NCI-H1105 treated with DMSO at 0.1 percent for 48 hours (cell line): ENCODE results near the gene DNAJC5.
A peak's percentile ranks its signal among the peaks of the same experiment; 100 is the strongest.
"Not testable (repeated sequence)": the region's sequence is repeated elsewhere in the genome, so short reads cannot be mapped to it uniquely, and the experiment has no call there.

ENCODE experiments used
- DNase-seq: peaks from one replicate; lab custom pipeline; 2025; lab: John Stamatoyannopoulos, UW

The DNAJC5 gene

DNA sequence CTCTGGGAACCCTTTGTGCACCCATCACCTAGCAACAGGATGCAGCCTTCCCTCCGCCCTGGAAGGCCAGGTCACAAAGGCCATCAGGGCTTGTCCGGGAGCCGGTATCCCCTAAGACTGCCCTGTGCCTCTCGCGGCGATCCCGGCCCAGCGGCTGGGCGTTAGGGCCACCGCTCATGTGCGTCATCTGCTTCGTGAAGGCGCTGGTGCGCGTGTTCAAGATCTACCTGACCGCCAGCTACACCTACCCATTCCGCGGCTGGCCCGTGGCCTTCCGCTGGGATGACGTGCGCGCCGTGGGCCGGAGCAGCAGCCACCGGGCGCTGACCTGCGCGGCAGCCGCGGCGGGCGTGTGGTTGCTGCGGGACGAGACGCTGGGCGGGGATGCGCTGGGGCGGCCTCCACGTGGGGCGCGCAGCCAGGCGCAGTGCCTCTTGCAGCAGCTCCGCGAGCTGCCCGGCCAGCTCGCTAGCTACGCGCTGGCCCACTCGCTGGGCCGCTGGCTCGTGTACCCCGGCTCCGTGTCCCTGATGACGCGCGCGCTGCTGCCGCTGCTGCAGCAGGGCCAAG lies 33.5 kb upstream of the DNAJC5 start, which contains the start of gene ABHD16B:
ABHD16B (plus strand) TSS at position 134 of the 570 bp plus-strand sequence; CDS start at position 177, 43 bp downstream.
- no peak for DNase-seq

DNA sequence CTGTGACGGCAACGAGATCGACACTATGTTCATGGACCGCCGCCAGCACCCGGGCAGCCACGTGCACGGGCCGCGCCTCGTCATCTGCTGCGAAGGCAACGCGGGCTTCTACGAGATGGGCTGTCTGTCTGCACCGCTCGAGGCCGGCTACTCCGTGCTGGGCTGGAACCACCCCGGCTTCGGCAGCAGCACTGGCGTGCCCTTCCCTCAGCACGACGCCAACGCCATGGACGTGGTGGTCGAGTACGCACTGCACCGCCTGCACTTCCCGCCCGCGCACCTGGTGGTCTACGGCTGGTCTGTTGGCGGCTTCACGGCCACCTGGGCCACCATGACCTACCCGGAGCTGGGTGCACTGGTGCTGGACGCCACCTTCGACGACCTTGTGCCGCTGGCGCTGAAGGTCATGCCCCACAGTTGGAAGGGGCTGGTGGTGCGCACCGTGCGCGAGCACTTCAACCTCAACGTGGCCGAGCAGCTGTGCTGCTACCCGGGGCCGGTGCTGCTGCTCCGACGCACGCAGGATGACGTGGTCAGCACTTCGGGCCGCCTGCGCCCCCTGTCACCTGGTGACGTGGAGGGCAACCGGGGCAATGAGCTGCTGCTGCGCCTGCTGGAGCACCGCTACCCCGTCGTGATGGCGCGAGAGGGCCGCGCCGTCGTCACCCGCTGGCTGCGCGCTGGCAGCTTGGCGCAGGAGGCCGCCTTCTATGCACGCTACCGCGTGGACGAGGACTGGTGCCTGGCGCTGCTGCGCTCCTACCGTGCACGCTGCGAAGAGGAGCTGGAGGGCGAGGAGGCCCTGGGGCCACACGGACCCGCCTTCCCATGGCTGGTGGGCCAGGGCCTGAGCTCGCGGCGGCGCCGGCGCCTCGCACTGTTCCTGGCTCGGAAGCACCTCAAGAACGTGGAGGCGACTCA lies 32.7 kb upstream of the DNAJC5 start:
- no peak for DNase-seq

DNA sequence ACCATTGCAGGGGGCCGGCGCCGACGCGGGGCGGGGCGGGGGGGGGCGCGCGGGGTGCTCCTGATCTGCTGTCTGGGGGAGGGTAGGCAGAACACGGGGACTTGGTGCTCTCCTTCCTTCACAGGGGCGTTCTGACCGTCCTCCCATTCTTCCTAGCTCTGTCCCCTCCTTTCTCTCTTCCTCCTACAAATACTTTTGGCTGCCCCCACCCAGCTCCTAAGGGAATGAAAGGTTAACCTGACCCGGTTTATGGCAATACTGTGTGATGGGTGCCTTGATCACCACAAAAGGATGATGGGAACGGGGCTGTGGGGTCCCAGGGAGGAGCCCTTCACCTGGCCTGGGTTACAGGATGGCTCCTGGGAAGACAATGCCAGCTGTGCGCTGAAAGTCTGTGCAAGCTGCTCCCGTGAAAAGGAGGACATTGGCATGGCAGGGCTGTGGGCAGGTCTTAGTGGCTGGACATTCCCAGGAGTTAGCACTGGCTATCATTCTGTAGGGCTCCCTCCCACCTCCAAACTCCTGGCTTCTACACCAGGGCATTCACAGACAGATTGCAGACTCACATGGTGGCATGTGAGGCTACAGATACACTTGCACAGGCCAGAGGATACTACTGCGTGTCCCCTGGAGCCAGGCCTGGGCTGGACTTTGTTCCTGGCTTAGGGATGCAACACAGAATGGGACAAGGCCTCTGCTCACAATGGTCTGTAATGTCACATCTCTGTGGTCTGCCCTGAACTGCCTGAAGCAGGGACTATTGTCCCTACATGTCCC lies 31.7 kb upstream of the DNAJC5 start:
- no peak for DNase-seq

DNA sequence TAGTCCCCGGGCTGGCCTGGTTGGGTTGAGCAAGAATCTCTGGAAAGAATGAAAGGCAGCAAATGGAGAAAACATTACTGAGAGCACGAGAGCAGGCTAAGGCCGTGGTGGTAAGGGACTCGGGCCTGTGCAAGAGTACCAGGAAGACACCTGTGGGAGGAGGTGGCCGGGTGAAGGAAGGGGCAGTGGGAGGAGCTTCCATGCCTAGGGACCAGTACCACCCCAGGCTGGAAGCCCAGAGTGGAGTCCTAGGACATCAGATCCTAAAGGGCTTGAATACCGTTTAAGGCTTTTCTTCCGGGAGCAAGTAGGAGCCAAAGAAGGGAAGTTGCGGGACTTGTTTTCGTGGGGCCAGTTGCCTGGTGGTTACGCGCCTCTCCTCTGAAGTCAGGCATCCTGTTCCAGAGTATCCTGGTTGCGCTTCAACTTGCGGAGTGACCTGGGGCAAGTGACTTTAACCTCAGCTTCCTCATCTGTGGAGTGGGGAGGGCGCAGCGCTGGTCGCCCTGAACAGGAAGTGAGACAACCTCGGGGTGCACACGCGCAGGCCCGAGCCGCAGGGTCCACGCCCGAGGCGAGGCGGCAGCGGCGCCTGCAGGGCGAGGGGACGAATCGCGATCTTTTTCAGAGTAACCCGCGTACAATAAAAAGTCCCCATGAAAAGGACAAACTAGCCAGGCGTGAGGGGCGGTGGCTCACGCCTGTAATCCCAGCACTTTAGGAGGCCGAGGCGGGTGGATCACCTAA lies 31.0 kb upstream of the DNAJC5 start:
- DNase-seq: peak; percentile 60

GRCh38 chr20:63864545-63864977 lies 30.4 kb upstream of the DNAJC5 start:
- no peak for DNase-seq

GRCh38 chr20:63864978-63865640 lies 29.8 kb upstream of the DNAJC5 start, which contains the start of gene TPD52L2:
TPD52L2 (plus strand) TSS chr20:63865270; CDS start chr20:63865366, 96 bp downstream.
- peak; percentile 99 for DNase-seq

GRCh38 chr20:63867042-63867441 lies 27.9 kb upstream of the DNAJC5 start:
- DNase-seq: not testable (repeated sequence)

GRCh38 chr20:63868264-63868663 lies 26.7 kb upstream of the DNAJC5 start:
- no peak for DNase-seq

GRCh38 chr20:63873477-63873971 lies 21.4 kb upstream of the DNAJC5 start:
- no peak for DNase-seq

DNA sequence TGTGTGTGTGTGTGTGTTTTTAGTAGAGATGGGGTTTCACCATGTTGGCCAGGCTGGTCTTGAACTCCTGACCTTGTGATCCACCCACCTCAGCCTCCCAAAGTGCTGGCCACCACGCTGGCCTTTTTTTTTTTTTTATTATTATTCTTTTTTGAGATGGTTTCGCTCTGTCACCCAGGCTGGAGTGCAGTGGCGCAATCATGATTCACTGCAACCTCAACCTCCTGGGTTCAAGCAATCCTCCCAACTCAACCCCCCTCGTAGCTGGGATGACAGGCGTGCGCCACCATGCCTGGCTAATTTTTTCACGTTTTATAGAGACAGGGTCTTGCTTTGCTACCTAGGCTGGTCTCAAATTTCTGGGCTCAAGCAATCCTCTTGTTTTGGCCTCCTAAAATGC lies 20.7 kb upstream of the DNAJC5 start:
- DNase-seq: not testable (repeated sequence)

DNA sequence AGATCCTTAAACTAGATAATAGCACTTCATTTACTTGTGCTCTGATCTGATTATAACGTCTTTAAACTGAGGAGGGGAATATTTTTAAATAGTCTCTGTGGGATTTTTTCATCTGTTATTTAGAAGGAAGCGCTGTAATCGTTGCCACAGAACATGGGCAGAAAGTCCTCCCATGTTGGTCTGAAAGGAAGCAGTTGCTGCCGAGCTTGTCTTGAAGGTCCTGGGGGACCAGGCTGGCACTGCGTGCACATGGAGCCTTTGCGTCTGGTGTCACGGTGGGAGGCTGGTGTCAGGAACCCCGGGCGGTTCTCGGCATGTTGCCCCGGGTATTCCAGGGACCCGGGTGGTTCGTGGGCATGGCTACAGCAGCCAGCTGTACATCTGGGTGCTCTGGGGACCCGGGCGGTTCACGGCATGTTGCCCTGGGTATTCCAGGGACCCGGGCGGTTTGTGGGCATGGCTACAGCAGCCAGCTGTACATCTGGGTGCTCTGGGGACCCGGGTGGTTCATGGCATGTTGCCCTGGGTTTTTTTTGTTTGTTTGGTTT lies 18.4 kb upstream of the DNAJC5 start:
- DNase-seq: no peak

GRCh38 chr20:63877755-63878470 lies 17.0 kb upstream of the DNAJC5 start:
- DNase-seq: no peak

DNA sequence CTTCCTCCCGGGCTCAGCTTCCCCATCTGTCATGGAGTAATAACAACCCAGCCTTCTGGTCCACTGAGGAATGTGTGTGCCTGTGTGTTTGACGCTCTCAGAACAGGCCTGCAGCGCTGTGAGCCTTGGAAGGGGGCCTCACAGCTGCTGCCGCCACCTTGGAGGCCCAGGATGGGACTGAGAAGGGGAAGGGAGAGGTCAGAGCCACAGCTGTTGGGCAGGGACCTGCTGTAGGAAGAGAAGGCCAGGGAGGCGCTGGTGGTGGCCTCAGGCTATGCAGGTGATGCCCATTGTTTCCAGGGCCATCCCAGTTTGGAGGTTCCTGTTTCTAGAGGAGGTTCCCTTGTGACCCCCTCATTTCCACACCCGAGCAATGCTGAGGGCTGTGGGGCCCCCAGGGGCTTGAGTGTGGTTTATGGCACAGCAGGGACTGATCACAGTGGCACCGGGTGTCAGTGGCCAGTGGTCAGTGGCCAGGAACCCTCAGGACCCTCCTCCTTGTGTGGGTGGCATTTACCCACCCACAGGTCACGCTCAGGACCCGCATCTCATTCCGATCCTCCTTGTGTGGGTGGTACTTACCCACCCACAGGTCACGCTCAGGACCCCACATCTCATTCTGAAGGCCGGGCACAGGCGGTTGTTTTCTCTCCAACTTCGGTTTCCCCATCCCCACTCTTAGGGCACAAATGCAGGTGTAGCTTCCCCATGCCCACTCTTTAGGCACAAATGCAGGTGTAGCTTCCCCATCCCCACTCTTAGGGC lies 15.8 kb upstream of the DNAJC5 start:
- no peak for DNase-seq

DNA sequence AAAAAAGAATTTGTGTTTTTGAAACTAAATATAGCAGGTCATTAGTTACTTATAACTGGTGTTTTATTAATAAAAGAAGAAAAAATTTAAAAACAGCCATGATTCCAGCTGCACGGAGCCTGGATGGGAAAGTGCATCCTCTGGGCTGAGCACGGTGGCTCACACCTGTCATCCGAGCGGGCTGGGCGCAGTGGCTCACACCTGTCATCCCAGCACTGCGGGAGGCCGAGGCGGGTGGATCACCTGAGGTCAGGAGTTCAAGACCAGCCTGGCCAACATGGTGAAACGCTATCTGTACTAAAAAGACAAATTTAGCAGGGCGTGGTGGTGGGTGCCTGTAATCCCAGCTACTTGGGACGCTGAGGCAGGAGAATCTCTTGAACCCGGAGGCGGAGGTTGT lies 14.0 kb upstream of the DNAJC5 start:
- DNase-seq: not testable (repeated sequence)

GRCh38 chr20:63881451-63882226 lies 13.3 kb upstream of the DNAJC5 start:
- no peak for DNase-seq

GRCh38 chr20:63882257-63883200 lies 12.4 kb upstream of the DNAJC5 start:
- no peak for DNase-seq

- DNase-seq: no peak
These were observed 11.7 kb upstream of the DNAJC5 start for GRCh38 chr20:63883201-63883593.
